NT2/D1 (cell line): ENCODE results near the gene CBX8.

Experiments used
- SUZ12 ChIP-seq: IDR thresholded peaks from 2 replicates; pipeline ENCODE4 v1.6.1; 2011; ENCODE audit not compliant: insufficient read length, insufficient read depth; ENCODE audit errors: extremely low read depth
- YY1 ChIP-seq: IDR thresholded peaks from 2 replicates; pipeline ENCODE4 v1.6.1; 2011; ENCODE audit not compliant: insufficient read length, insufficient read depth

- no peak for TF ChIP-seq YY1
- TF ChIP-seq SUZ12, result no peak
These were observed 9.5 kb upstream of the CBX8 start for GRCh38 chr17:79806446-79806760.
